K562 (cell line): ENCODE results near the gene DDIT3. TPM values are rescaled to one million over a fixed set of nuclear protein-coding genes. Genes with fewer than 3 reads are reported as not detected.

Experiments
- ATAC-seq: fragments of 200-7000 bp; cut with Tn5 transposase; 3 replicates; pipeline ENCODE4 v1.9.1; 2020; ENCODE audit warnings: moderate library complexity
- BruUV-seq: library from RNA; stranded (reverse); fragments of 400-500 nt; replicated peaks from 2 replicates; lab custom pipeline; 2021; lab: Mats Ljungman, UMichigan
- CTCF ChIA-PET: fragments of 300-600 bp; formaldehyde crosslinking; extraction: SDS; loops from one replicate; lab custom pipeline; 2021; ENCODE audit warnings: low intra/inter-chr PET ratio; lab: Yijun Ruan, JAX
- POLR2A ChIA-PET: fragments of 300-600, 350-650 bp; sonication (Branson Sonifier 250); formaldehyde crosslinking; extraction: SDS; loops from one replicate; lab custom pipeline; 2021; ENCODE audit warnings: antibody characterized with exemption, inconsistent platforms; lab: Yijun Ruan, JAX
- DNase-seq, 4 experiments: peaks; one replicate each; pipeline versions ENCODE4 v3.0.0 to v3.0.0-alpha.2; 2011 to 2018; ENCODE audit warnings: low spot score in 3 of 4, mixed read lengths in 3 of 4; ENCODE audit errors: extremely low read depth in 1 of 4
- FAIRE-seq: peaks from 2 replicates; lab custom pipeline; 2011; peaks lifted over from hg19 to GRCh38; lab: Jason Lieb, UNC
- H2AFZ ChIP-seq: 2 replicates; pipeline ENCODE4 v1.6.0; 2011; ENCODE audit warnings: low read depth, low read length, control low read depth, inconsistent platforms
- H3K27ac ChIP-seq: fragments of 200-600 bp; 3 replicates; pipeline ENCODE4 v1.8.0; 2011; ENCODE audit warnings: low read depth, mild to moderate bottlenecking, control low read depth, inconsistent platforms, low read length, moderate library complexity, mixed read lengths; ENCODE audit errors: extremely low read depth
- H3K27me3 ChIP-seq, 2 experiments: fragments of 300-600 bp in 1 of 2; 2 replicates in 1 of 2; 3 replicates in 1 of 2; pipeline versions ENCODE4 v1.6.0 to v1.8.0; 2011; ENCODE audit warnings: inconsistent platforms in 2 of 2, low read length in 2 of 2, mild to moderate bottlenecking in 1 of 2, mixed read lengths in 1 of 2, moderate library complexity in 1 of 2; ENCODE audit not compliant: control insufficient read depth in 2 of 2, insufficient read depth in 2 of 2
- H3K36me3 ChIP-seq: fragments of 300-600 bp; 3 replicates; pipeline ENCODE4 v1.8.0; 2011; ENCODE audit warnings: mild to moderate bottlenecking, low read length, inconsistent platforms; ENCODE audit not compliant: control insufficient read depth, insufficient read depth
- H3K4me1 ChIP-seq, 2 experiments: fragments of 200-600 bp in 1 of 2; replicated peaks in 1 of 2; 2 replicates in 1 of 2; 3 replicates in 1 of 2; pipeline versions ENCODE4 v1.5.1 to v1.8.0; 2011; ENCODE audit warnings: inconsistent platforms in 2 of 2, low read length in 2 of 2, mild to moderate bottlenecking in 1 of 2, mixed read lengths in 1 of 2, moderate library complexity in 1 of 2; ENCODE audit not compliant: control insufficient read depth in 2 of 2, insufficient read depth in 2 of 2
- H3K4me2 ChIP-seq: 2 replicates; pipeline ENCODE4 v1.6.1; 2011; ENCODE audit warnings: low read length, control low read depth, inconsistent platforms, mixed read lengths; ENCODE audit not compliant: insufficient read depth
- H3K4me3 ChIP-seq: fragments of 200-600 bp; sonication (generic), shearing (Covaris generic); 2 replicates; pipeline ENCODE4 v1.5.1; 2016; ENCODE audit warnings: control low read depth, inconsistent platforms
- H3K79me2 ChIP-seq: fragments of 200-600 bp; 3 replicates; pipeline ENCODE4 v1.8.0; 2011; ENCODE audit warnings: low read length, inconsistent platforms; ENCODE audit not compliant: control insufficient read depth, insufficient read depth
- H3K9ac ChIP-seq, 2 experiments: 2 replicates each; pipeline versions ENCODE4 v1.6.0 to v1.6.1; 2011; ENCODE audit warnings: low read depth in 2 of 2, low read length in 2 of 2, control low read depth in 1 of 2, inconsistent platforms in 1 of 2, mild to moderate bottlenecking in 1 of 2, mixed read lengths in 1 of 2; ENCODE audit not compliant: insufficient read depth in 1 of 2
- H3K9me1 ChIP-seq: one replicate; pipeline ENCODE4 v1.6.0; 2011; ENCODE audit warnings: inconsistent platforms, mild to moderate bottlenecking, low read length, moderate library complexity; ENCODE audit not compliant: control insufficient read depth, insufficient read depth
- H3K9me3 ChIP-seq: replicated peaks from 2 replicates; pipeline ENCODE4 v1.5.1; 2011; ENCODE audit warnings: low read depth, low read length, inconsistent platforms; ENCODE audit not compliant: control insufficient read depth, insufficient read depth
- H4K20me1 ChIP-seq: replicated peaks from 2 replicates; pipeline ENCODE4 v1.6.1; 2011; ENCODE audit warnings: low read length, inconsistent platforms, mixed read lengths; ENCODE audit not compliant: control insufficient read depth, insufficient read depth
- ATF7 ChIP-seq: fragments of 450-650 bp; IDR thresholded peaks from 2 replicates; pipeline ENCODE4 v1.7.1; 2014; ENCODE audit warnings: mild to moderate bottlenecking, moderate library complexity
- CREB1 ChIP-seq, 2 experiments: sonication (generic) in 1 of 2; formaldehyde crosslinking in 1 of 2; IDR thresholded peaks; 2 replicates each; pipeline versions ENCODE4 v1.6.1 to v1.8.0; 2012 to 2022; ENCODE audit warnings: inconsistent platforms in 1 of 2, mild to moderate bottlenecking in 1 of 2, missing genetic modification reagents in 1 of 2, moderate library complexity in 1 of 2
- FOXJ2 ChIP-seq: fragments of 200-800 bp; sonication (Bioruptor generic); IDR thresholded peaks from 2 replicates; pipeline ENCODE4 v1.6.1; 2016; ENCODE audit warnings: missing genetic modification characterization, missing compliant biosample characterization
- GABPB2 ChIP-seq: fragments of 250-450 bp; sonication (Bioruptor Pico); conservative IDR thresholded peaks from 2 replicates; pipeline ENCODE4 v1.5.1; 2021; ENCODE audit warnings: mild to moderate bottlenecking
- ILK ChIP-seq: fragments of 450-650 bp; IDR thresholded peaks from 2 replicates; pipeline ENCODE4 v1.6.1; 2016; ENCODE audit warnings: missing genetic modification characterization, low read depth, mild to moderate bottlenecking, missing compliant biosample characterization, moderate library complexity, borderline replicate concordance
- PHF20 ChIP-seq: fragments of 450-650 bp; IDR thresholded peaks from 2 replicates; pipeline ENCODE4 v1.6.1; 2018; ENCODE audit not compliant: partially characterized antibody
- RAD21 ChIP-seq, 2 experiments: fragments of 250-450 bp in 1 of 2; fragments of 450-650 bp in 1 of 2; sonication (Bioruptor Pico) in 1 of 2; formaldehyde crosslinking in 1 of 2; IDR thresholded peaks in 1 of 2; conservative IDR thresholded peaks in 1 of 2; 2 replicates each; pipeline versions ENCODE4 v1.4.0 to v1.8.0; 2020 to 2022; ENCODE audit warnings: mild to moderate bottlenecking in 2 of 2, moderate library complexity in 1 of 2
- SMAD4 ChIP-seq: fragments of 250-450 bp; sonication (Bioruptor Pico); conservative IDR thresholded peaks from 2 replicates; pipeline ENCODE4 v1.8.0; 2021; ENCODE audit warnings: inconsistent platforms, mild to moderate bottlenecking, moderate library complexity
- SOX6 ChIP-seq: fragments of 450-650 bp; IDR thresholded peaks from 2 replicates; pipeline ENCODE4 v1.6.1; 2014; ENCODE audit warnings: mild to moderate bottlenecking
- TCFL5 ChIP-seq: fragments of 250-450 bp; sonication (Bioruptor Pico); conservative IDR thresholded peaks from 2 replicates; pipeline ENCODE4 v1.6.1; 2021; ENCODE audit warnings: mild to moderate bottlenecking, moderate library complexity, matching md5 sums
- TOE1 ChIP-seq, 2 experiments: fragments of 450-650 bp in 1 of 2; sonication (generic) in 1 of 2; formaldehyde crosslinking in 1 of 2; IDR thresholded peaks; 2 replicates each; pipeline versions ENCODE4 v1.7.1 to v1.8.0; 2016 to 2022; ENCODE audit warnings: borderline replicate concordance in 2 of 2, mild to moderate bottlenecking in 2 of 2, antibody characterized with exemption in 1 of 2, inconsistent platforms in 1 of 2, low read depth in 1 of 2, missing genetic modification reagents in 1 of 2, moderate library complexity in 1 of 2
- U2AF1 ChIP-seq: fragments of 200-400 bp; formaldehyde crosslinking; optimal IDR thresholded peaks from 2 replicates; pipeline ENCODE3; 2017; ENCODE audit warnings: mild to moderate bottlenecking, low read depth, low read length, moderate library complexity
- U2AF2 ChIP-seq: fragments of 200-400 bp; formaldehyde crosslinking; optimal IDR thresholded peaks from 2 replicates; pipeline ENCODE3; 2017; ENCODE audit warnings: low read depth, mild to moderate bottlenecking, low read length
- ZNF174 ChIP-seq: fragments of 250-450 bp; sonication (Bioruptor Pico); IDR thresholded peaks from 2 replicates; pipeline ENCODE4 v1.4.0; 2020; ENCODE audit warnings: mild to moderate bottlenecking
- WGBS: fragments of 100-300 bp; shearing (Covaris generic); methylation state at CpG from one replicate; pipeline ENCODE4 v1.1.6; 2016; ENCODE audit warnings: low coverage, mixed read lengths; ENCODE audit not compliant: insufficient coverage; ENCODE audit errors: missing lambda C conversion rate; 5-methylcytosine and 5-hydroxymethylcytosine counted together
- in situ Hi-C: fragments of 300-500 bp; cut with MboI; formaldehyde crosslinking; loops from 4 replicates; pipeline ENCODE4 v1.15.0; 2018; ENCODE audit warnings: inconsistent platforms, mixed read lengths
- intact Hi-C: fragments of 100-400 bp; cut with micrococcal nuclease; formaldehyde crosslinking; loops from 2 replicates; pipeline ENCODE4 v1.14.2; 2022
- polyA plus RNA-seq, 8 experiments: library from polyadenylated mRNA; depleted of rRNA in 4 of 8; stranded (reverse) in 5 of 8; unstranded in 3 of 8; fragments of >200 nt; fragmentation: Nextera tagmentation in 2 of 8; fragmentation: Illumina TruSeq in 1 of 8; extraction: Ambion mirVana in 2 of 8; extraction: Trizol in 1 of 8; gene quantifications; 2 replicates each; pipeline versions ENCODE4 v1.2.1 to v1.2.3, GENCODE V29; 2011 to 2014; ENCODE audit warnings: inconsistent platforms in 1 of 8, missing spikeins in 1 of 8
- total RNA-seq, 7 experiments: library from RNA; depleted of rRNA in 6 of 7; stranded (reverse); fragments of >200 nt in 6 of 7; fragmentation: Illumina TruSeq in 2 of 7; extraction: Trizol in 2 of 7; gene quantifications; 2 replicates each; pipeline versions ENCODE4 v1.2.1 to v1.2.3, GENCODE V29; 2011 to 2021; ENCODE audit warnings: low replicate concordance in 1 of 7
- TF ChIP-seq, protein P1 (sequence below): sonication (generic); formaldehyde crosslinking; IDR thresholded peaks from 2 replicates; pipeline ENCODE4 v1.8.1; 2023; ENCODE audit warnings: mild to moderate bottlenecking, missing genetic modification reagents
- TF ChIP-seq, protein P2 (sequence below): fragments of 450-650 bp; IDR thresholded peaks from 2 replicates; pipeline ENCODE4 v1.6.1; 2017; ENCODE audit warnings: antibody characterized with exemption
- TF ChIP-seq, protein P3 (sequence below): fragments of 450-650 bp; conservative IDR thresholded peaks from 2 replicates; pipeline ENCODE4 v1.6.1; 2016; ENCODE audit warnings: missing genetic modification characterization, low read depth, mild to moderate bottlenecking, control low read depth, missing compliant biosample characterization

Gene DDIT3
- total and polyA plus RNA-seq, 9 of the 15 experiments (the other 6 are each of a cell fraction or from before 2014, with no cell fraction given): 59.1 to 272 (median 89.9) TPM

DNA sequence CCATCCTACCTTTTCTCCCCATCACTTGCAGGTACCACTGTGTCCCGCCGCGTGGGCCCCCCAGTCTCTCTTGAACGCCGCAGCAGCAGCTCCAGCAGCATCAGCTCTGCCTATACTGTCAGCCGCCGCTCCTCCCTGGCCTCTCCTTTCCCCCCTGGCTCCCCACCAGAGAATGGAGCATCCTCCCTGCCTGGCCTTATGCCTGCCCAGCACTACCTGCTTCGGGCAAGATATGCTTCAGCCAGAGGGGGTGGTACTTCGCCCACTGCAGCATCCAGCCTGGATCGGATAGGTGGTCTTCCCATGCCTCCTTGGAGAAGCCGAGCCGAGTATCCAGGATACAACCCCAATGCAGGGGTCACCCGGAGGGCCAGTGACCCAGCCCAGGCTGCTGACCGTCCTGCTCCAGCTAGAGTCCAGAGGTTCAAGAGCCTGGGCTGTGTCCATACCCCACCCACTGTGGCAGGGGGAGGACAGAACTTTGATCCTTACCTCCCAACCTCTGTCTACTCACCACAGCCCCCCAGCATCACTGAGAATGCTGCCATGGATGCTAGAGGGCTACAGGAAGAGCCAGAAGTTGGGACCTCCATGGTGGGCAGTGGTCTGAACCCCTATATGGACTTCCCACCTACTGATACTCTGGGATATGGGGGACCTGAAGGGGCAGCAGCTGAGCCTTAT, 49.9 kb downstream of the DDIT3 start:
- POLR2A ChIA-PET: interaction anchor here (0.7 to 1.3 kb wide), 7 partner anchors 9 to 232 kb away, joined by 3 to 7 read pairs (median 5); partner anchors contain the start of genes ARHGAP9 and INHBE
- ATAC-seq: no peak
- TF ChIP-seq, protein P1, sequence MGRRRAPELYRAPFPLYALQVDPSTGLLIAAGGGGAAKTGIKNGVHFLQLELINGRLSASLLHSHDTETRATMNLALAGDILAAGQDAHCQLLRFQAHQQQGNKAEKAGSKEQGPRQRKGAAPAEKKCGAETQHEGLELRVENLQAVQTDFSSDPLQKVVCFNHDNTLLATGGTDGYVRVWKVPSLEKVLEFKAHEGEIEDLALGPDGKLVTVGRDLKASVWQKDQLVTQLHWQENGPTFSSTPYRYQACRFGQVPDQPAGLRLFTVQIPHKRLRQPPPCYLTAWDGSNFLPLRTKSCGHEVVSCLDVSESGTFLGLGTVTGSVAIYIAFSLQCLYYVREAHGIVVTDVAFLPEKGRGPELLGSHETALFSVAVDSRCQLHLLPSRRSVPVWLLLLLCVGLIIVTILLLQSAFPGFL (CRISPR knock-in tag): no peak
- TF ChIP-seq PHF20 (no peak), ZNF174 (CRISPR knock-in tag) (no peak), ILK (no peak), ATF7 (no peak), U2AF1 (no peak), RAD21 (CRISPR knock-in tag; conservative IDR thresholded peaks at IDR 0.05 in 1 of 2, IDR thresholded peaks at IDR 0.05 in 1 of 2) (no peak), SOX6 (no peak), FOXJ2 (no peak), CREB1 (IDR thresholded peaks at IDR 0.05) (no peak), CREB1 (CRISPR knock-in tag; IDR thresholded peaks at IDR 0.05) (no peak), GABPB2 (CRISPR knock-in tag) (no peak), U2AF2 (no peak), TCFL5 (CRISPR knock-in tag) (no peak), TOE1 (IDR thresholded peaks at IDR 0.05; ENCODE audit: borderline replicate concordance) (no peak), TOE1 (CRISPR knock-in tag; IDR thresholded peaks at IDR 0.05; ENCODE audit: borderline replicate concordance, low read depth) (no peak), SMAD4 (CRISPR knock-in tag) (no peak)
- TF ChIP-seq, protein P2, sequence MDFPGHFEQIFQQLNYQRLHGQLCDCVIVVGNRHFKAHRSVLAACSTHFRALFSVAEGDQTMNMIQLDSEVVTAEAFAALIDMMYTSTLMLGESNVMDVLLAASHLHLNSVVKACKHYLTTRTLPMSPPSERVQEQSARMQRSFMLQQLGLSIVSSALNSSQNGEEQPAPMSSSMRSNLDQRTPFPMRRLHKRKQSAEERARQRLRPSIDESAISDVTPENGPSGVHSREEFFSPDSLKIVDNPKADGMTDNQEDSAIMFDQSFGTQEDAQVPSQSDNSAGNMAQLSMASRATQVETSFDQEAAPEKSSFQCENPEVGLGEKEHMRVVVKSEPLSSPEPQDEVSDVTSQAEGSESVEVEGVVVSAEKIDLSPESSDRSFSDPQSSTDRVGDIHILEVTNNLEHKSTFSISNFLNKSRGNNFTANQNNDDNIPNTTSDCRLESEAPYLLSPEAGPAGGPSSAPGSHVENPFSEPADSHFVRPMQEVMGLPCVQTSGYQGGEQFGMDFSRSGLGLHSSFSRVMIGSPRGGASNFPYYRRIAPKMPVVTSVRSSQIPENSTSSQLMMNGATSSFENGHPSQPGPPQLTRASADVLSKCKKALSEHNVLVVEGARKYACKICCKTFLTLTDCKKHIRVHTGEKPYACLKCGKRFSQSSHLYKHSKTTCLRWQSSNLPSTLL: no peak
- TF ChIP-seq, protein P3, sequence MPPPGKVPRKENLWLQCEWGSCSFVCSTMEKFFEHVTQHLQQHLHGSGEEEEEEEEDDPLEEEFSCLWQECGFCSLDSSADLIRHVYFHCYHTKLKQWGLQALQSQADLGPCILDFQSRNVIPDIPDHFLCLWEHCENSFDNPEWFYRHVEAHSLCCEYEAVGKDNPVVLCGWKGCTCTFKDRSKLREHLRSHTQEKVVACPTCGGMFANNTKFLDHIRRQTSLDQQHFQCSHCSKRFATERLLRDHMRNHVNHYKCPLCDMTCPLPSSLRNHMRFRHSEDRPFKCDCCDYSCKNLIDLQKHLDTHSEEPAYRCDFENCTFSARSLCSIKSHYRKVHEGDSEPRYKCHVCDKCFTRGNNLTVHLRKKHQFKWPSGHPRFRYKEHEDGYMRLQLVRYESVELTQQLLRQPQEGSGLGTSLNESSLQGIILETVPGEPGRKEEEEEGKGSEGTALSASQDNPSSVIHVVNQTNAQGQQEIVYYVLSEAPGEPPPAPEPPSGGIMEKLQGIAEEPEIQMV (tag): no peak

More for the DNA sequence above, 49.9 kb downstream of the DDIT3 start:
- WGBS: 19% methylated on average over 12 of the region's 14 CpGs
- CTCF ChIA-PET: no interaction called here
- in situ Hi-C loops: no loop called here
- Histone ChIP-seq H3K4me2 (no peak overlapping the region), H4K20me1 (no peaks in the 10 kb centered on the region), H3K9me1 (no peaks in the 10 kb centered on the region), H3K4me3 (no peak overlapping the region), H3K9ac (peak overlapping the region in 1 of 2 experiments; percentile 60; a peak in 1 of 4 replicates), H3K4me1 (peaks cover 19 to 22% of the 10 kb centered on the region in 2 experiments), H3K27ac (no peak overlapping the region), H3K27me3 (peaks cover 16 to 47% of the 10 kb centered on the region in 2 experiments; a peak in 4 of 5 replicates), H3K79me2 (no peaks in the 10 kb centered on the region), H3K36me3 (no peaks in the 10 kb centered on the region), H2AFZ (no peak overlapping the region), H3K9me3 (no peaks in the 10 kb centered on the region)
- DNase-seq (no peak), FAIRE-seq (no peak)
- intact Hi-C loops: no loop called here
- no TSS peak for BruUV-seq
